ENCODE data around the gene AGRP.

GRCh38 chr16:67435758-67436164 is 47.6 kb downstream of the AGRP start:
- TF ChIP-seq CTCF (IDR thresholded peaks at IDR 0.05; ENCODE audit: insufficient read depth, low read depth, low read length) (no peak), EZH2 (IDR thresholded peaks at IDR 0.05; ENCODE audit: insufficient read depth, low read length) (no peak)
